GM12878 (cell line): ENCODE results near the gene RASSF4. TPM values are rescaled to one million over a fixed set of nuclear protein-coding genes. Genes with fewer than 3 reads are reported as not detected.
"Not testable (repeated sequence)": the region's sequence is repeated elsewhere in the genome, so short reads cannot be mapped to it uniquely, and the experiment has no call there.

ENCODE experiments used
- ATAC-seq: fragments of 200-7000 bp; cut with Tn5 transposase; 3 replicates; pipeline ENCODE4 v1.9.1; 2020; ENCODE audit warnings: mild to moderate bottlenecking, moderate library complexity
- BruUV-seq: library from RNA; stranded (reverse); fragments of 400-500 nt; replicated peaks from 2 replicates; lab custom pipeline; 2021; lab: Mats Ljungman, UMichigan
- CTCF ChIA-PET: fragments of 300-600 bp; sonication (Branson Sonifier 250); formaldehyde crosslinking; extraction: SDS; loops from one replicate; lab custom pipeline; 2021; ENCODE audit warnings: inconsistent platforms; lab: Yijun Ruan, JAX
- POLR2A ChIA-PET: fragments of 350-600 bp; formaldehyde crosslinking; extraction: SDS; loops from one replicate; lab custom pipeline; 2021; ENCODE audit warnings: inconsistent platforms; lab: Charles Lee
- RAD21 ChIA-PET: fragments of 300-600 bp; sonication (Branson Sonifier 250); formaldehyde crosslinking; loops from one replicate; lab custom pipeline; 2023; ENCODE audit warnings: antibody characterized with exemption; ENCODE audit not compliant: unreplicated experiment; lab: Charles Lee
- SMC1A ChIA-PET: fragments of 300-600 bp; sonication (Branson Sonifier 250); formaldehyde crosslinking; loops from one replicate; lab custom pipeline; 2023; ENCODE audit not compliant: unreplicated experiment, uncharacterized antibody; lab: Charles Lee
- DNase-seq: peaks from one replicate; pipeline ENCODE4 v3.0.0-alpha.2; 2011; ENCODE audit warnings: low read depth, low spot score
- FAIRE-seq: peaks from 3 replicates; lab custom pipeline; 2011; peaks lifted over from hg19 to GRCh38; lab: Jason Lieb, UNC
- H2AFZ ChIP-seq: 2 replicates; pipeline ENCODE4 v1.6.0; 2011; ENCODE audit warnings: low read depth, low read length, control low read depth; ENCODE audit not compliant: control insufficient read depth
- H3K27ac ChIP-seq: 2 replicates; pipeline ENCODE4 v1.5.1; 2011; ENCODE audit warnings: control low read depth; ENCODE audit not compliant: control insufficient read depth, insufficient read depth
- H3K27me3 ChIP-seq, 2 experiments: replicated peaks in 1 of 2; 2 replicates each; pipeline versions ENCODE4 v1.6.0 to v1.6.1; 2011; ENCODE audit warnings: low read length in 1 of 2; ENCODE audit not compliant: control insufficient read depth in 2 of 2, insufficient read depth in 2 of 2
- H3K36me3 ChIP-seq, 2 experiments: 2 replicates each; pipeline ENCODE4 v1.5.1; 2011; ENCODE audit warnings: low read length in 1 of 2; ENCODE audit not compliant: control insufficient read depth in 2 of 2, insufficient read depth in 2 of 2
- H3K4me1 ChIP-seq: 2 replicates; pipeline ENCODE4 v1.6.1; 2011; ENCODE audit warnings: mild to moderate bottlenecking, low read length, moderate library complexity, mixed read lengths; ENCODE audit not compliant: control insufficient read depth, insufficient read depth
- H3K4me2 ChIP-seq: 2 replicates; pipeline ENCODE4 v1.6.0; 2011; ENCODE audit warnings: control low read depth; ENCODE audit not compliant: control insufficient read depth, insufficient read depth
- H3K4me3 ChIP-seq: fragments of 200-600 bp; sonication (generic); 2 replicates; pipeline ENCODE4 v1.5.1; 2016
- H3K79me2 ChIP-seq: 2 replicates; pipeline ENCODE4 v1.6.0; 2011; ENCODE audit warnings: low read length; ENCODE audit not compliant: control insufficient read depth, insufficient read depth
- H3K9ac ChIP-seq: 2 replicates; pipeline ENCODE4 v1.8.0; 2011; ENCODE audit warnings: low read length, control low read depth, mixed read lengths; ENCODE audit not compliant: control insufficient read depth, insufficient read depth
- H3K9me3 ChIP-seq: replicated peaks from 3 replicates; pipeline ENCODE4 v1.5.1; 2011; ENCODE audit warnings: mild to moderate bottlenecking, low read length; ENCODE audit not compliant: control insufficient read depth, insufficient read depth
- H4K20me1 ChIP-seq: 2 replicates; pipeline ENCODE4 v1.6.0; 2011; ENCODE audit not compliant: control insufficient read depth, insufficient read depth
- BACH1 ChIP-seq: fragments of 450-650 bp; IDR thresholded peaks from 2 replicates; pipeline ENCODE4 v1.6.1; 2017; ENCODE audit warnings: mild to moderate bottlenecking, borderline replicate concordance
- BCL3 ChIP-seq: IDR thresholded peaks from 2 replicates; pipeline ENCODE4 v1.6.1; 2011; ENCODE audit warnings: borderline replicate concordance, low read depth, mild to moderate bottlenecking, moderate library complexity, low read length; ENCODE audit not compliant: insufficient read depth, poor library complexity, severe bottlenecking
- CREB1 ChIP-seq: IDR thresholded peaks from 2 replicates; pipeline ENCODE4 v1.6.1; 2012; ENCODE audit warnings: low read depth, mild to moderate bottlenecking, inconsistent platforms
- FOXM1 ChIP-seq: IDR thresholded peaks from 2 replicates; pipeline ENCODE4 v1.6.1; 2012; ENCODE audit warnings: low read depth, mild to moderate bottlenecking, inconsistent platforms, low read length, moderate library complexity
- HDAC6 ChIP-seq: fragments of 200-600 bp; sonication (generic); IDR thresholded peaks from one replicate; pipeline ENCODE4 v1.8.0; 2017; ENCODE audit warnings: antibody characterized with exemption; ENCODE audit not compliant: unreplicated experiment
- MLLT1 ChIP-seq: fragments of 450-650 bp; IDR thresholded peaks from 2 replicates; pipeline ENCODE4 v1.6.1; 2016; ENCODE audit warnings: mild to moderate bottlenecking
- MYC ChIP-seq: IDR thresholded peaks from 2 replicates; pipeline ENCODE4 v1.6.1; 2011; ENCODE audit warnings: mild to moderate bottlenecking, low read length, moderate library complexity, inconsistent platforms; ENCODE audit not compliant: insufficient read depth, insufficient replicate concordance, insufficient read length, severe bottlenecking
- NR2F1 ChIP-seq: fragments of 450-650 bp; conservative IDR thresholded peaks from 2 replicates; pipeline ENCODE4 v1.6.1; 2017; ENCODE audit warnings: mild to moderate bottlenecking
- RBBP5 ChIP-seq: fragments of 200-600 bp; sonication (generic); conservative IDR thresholded peaks from 2 replicates; pipeline ENCODE4 v1.6.1; 2016
- SPI1 ChIP-seq: IDR thresholded peaks from 2 replicates; pipeline ENCODE4 v1.6.1; 2011; ENCODE audit warnings: low read depth, mild to moderate bottlenecking, low read length, moderate library complexity, borderline replicate concordance; ENCODE audit not compliant: insufficient read depth
- STAT3 ChIP-seq: IDR thresholded peaks from 2 replicates; pipeline ENCODE4 v1.6.1; 2011; ENCODE audit warnings: low read depth, low read length, improper control_type of control experiment
- WGBS: methylation state at CpG from one replicate; pipeline ENCODE4 v1.1.6; 2016; ENCODE audit warnings: low lambda C conversion rate; ENCODE audit not compliant: insufficient replicate concordance, insufficient coverage; ENCODE audit errors: missing lambda C conversion rate; 5-methylcytosine and 5-hydroxymethylcytosine counted together
- in situ Hi-C: fragments of 300-500 bp; cut with MboI; formaldehyde crosslinking; loops from 9 replicates; pipeline ENCODE4 v1.14.3; 2018; ENCODE audit warnings: mixed read lengths
- intact Hi-C: fragments of 100-400 bp; cut with micrococcal nuclease; formaldehyde crosslinking; loops from one replicate; pipeline ENCODE4 v1.14.2; 2022; ENCODE audit not compliant: unreplicated experiment
- polyA plus RNA-seq, 11 experiments: library from polyadenylated mRNA; depleted of rRNA in 4 of 11; unstranded in 6 of 11; stranded (reverse) in 5 of 11; fragments of >200 nt; fragmentation: Nextera tagmentation in 4 of 11; fragmentation: Illumina TruSeq in 1 of 11; extraction: Ambion mirVana in 4 of 11; extraction: Trizol in 1 of 11; gene quantifications; 1 replicate in 1 of 11; 2 replicates in 10 of 11; pipeline versions ENCODE4 v1.2.1 to v1.2.3, GENCODE V29; 2011 to 2016; ENCODE audit warnings: inconsistent platforms in 2 of 11, missing spikeins in 2 of 11, low read depth in 1 of 11
- total RNA-seq, 4 experiments: library from RNA; depleted of rRNA in 3 of 4; stranded (reverse); fragments of >200 nt in 3 of 4; fragmentation: Illumina TruSeq in 1 of 4; extraction: Trizol in 1 of 4; gene quantifications; 2 replicates each; pipeline versions ENCODE4 v1.2.1 to v1.2.3, GENCODE V29; 2013 to 2021

The RASSF4 gene
- total and polyA plus RNA-seq, 10 of the 15 experiments (the other 5 are each of a cell fraction or from before 2014, with no cell fraction given), result 3.7 to 71.1 (median 16.8) TPM

GRCh38 chr10:45014557-45014956, 55.0 kb downstream of the RASSF4 start:
- POLR2A ChIA-PET, RAD21 ChIA-PET: not testable (repeated sequence)

GRCh38 chr10:45015590-45015989, 56.0 kb downstream of the RASSF4 start:
- ChIA-PET POLR2A (no interaction called here), RAD21 (no interaction called here), SMC1A (interaction anchor here (0.7 kb wide), 1 partner anchor 238 kb away, joined by 3 read pairs; no protein-coding TSS in a partner anchor), CTCF (no interaction called here)
- Histone ChIP-seq H3K79me2 (no peaks in the 10 kb centered on the region), H3K27me3 (no peaks in the 10 kb centered on the region), H4K20me1 (no peaks in the 10 kb centered on the region), H3K9ac (no peak overlapping the region), H3K4me1 (no peaks in the 10 kb centered on the region), H3K9me3 (no peaks in the 10 kb centered on the region), H3K4me2 (no peak overlapping the region), H3K4me3 (no peak overlapping the region), H3K36me3 (no peaks in the 10 kb centered on the region), H3K27ac (no peak overlapping the region), H2AFZ (no peak overlapping the region)
- no peak for ATAC-seq
- intact Hi-C loops (no loop called here), in situ Hi-C loops (no loop called here)
- TF ChIP-seq FOXM1, result no peak
- TF ChIP-seq BCL3, result no peak
- no peak for TF ChIP-seq SPI1
- no peak for TF ChIP-seq STAT3
- no peak for TF ChIP-seq MYC
- TF ChIP-seq CREB1, result no peak
- no peak for TF ChIP-seq NR2F1
- no peak for TF ChIP-seq MLLT1
- TF ChIP-seq BACH1, result no peak
- TF ChIP-seq RBBP5, result no peak
- no peak for TF ChIP-seq HDAC6
- BruUV-seq, result no TSS peak
- no peak for FAIRE-seq
- WGBS, result 0% methylated on average over 2 of the region's 2 CpGs
- no peak for DNase-seq

More at GRCh38 chr10:45014557-45014956, 55.0 kb downstream of the RASSF4 start:
- H3K36me3 ChIP-seq, BruUV-seq, in situ Hi-C loops, H3K79me2 ChIP-seq, CTCF ChIA-PET, ATAC-seq, H3K4me1 ChIP-seq, H3K4me2 ChIP-seq, DNase-seq, H3K27me3 ChIP-seq, H3K9ac ChIP-seq, H3K4me3 ChIP-seq, intact Hi-C loops, H3K27ac ChIP-seq, H4K20me1 ChIP-seq, H2AFZ ChIP-seq, FAIRE-seq, SMC1A ChIA-PET, H3K9me3 ChIP-seq: not testable (repeated sequence)
- WGBS, result 69% methylated on average over 10 of the region's 10 CpGs
